A549 (cell line): ENCODE data around the gene ICA1L.

ENCODE experiments used
- CBX2 ChIP-seq: fragments of 200-600 bp; sonication (generic); IDR thresholded peaks from 2 replicates; pipeline ENCODE4 v1.6.1; 2016; ENCODE audit warnings: low read depth, mild to moderate bottlenecking, borderline replicate concordance
- CEBPB ChIP-seq, 2 experiments: fragments of >200 bp in 1 of 2; sonication (Bioruptor Twin) in 1 of 2; formaldehyde crosslinking in 1 of 2; IDR thresholded peaks; 2 replicates each; pipeline ENCODE4 v1.6.1; 2012 to 2016
- CTCF ChIP-seq: fragments of >200 bp; sonication (Bioruptor Twin); formaldehyde crosslinking; IDR thresholded peaks from 3 replicates; pipeline ENCODE4 v1.5.1; 2016
- EHMT2 ChIP-seq: fragments of 200-600 bp; sonication (generic); IDR thresholded peaks from 2 replicates; pipeline ENCODE4 v1.6.1; 2016; ENCODE audit warnings: antibody characterized with exemption, low read depth, mild to moderate bottlenecking, moderate library complexity
- ELK1 ChIP-seq: fragments of 150-350 bp; IDR thresholded peaks from 2 replicates; pipeline ENCODE4 v1.6.1; 2014; ENCODE audit warnings: low read depth, mild to moderate bottlenecking, low read length
- EP300 ChIP-seq, 2 experiments: fragments of >200 bp; sonication (Bioruptor Twin); formaldehyde crosslinking; IDR thresholded peaks; 2 replicates in 1 of 2; 3 replicates in 1 of 2; pipeline ENCODE4 v1.6.1; 2016 to 2017
- ESRRA ChIP-seq: fragments of 150-350 bp; IDR thresholded peaks from 2 replicates; pipeline ENCODE4 v1.6.1; 2014; ENCODE audit warnings: mild to moderate bottlenecking, low read length, borderline replicate concordance
- JUNB ChIP-seq: fragments of >200 bp; sonication (Bioruptor Twin); formaldehyde crosslinking; IDR thresholded peaks from 2 replicates; pipeline ENCODE4 v1.6.1; 2016
- NFE2L2 ChIP-seq: fragments of 150-350 bp; conservative IDR thresholded peaks from 2 replicates; pipeline ENCODE4 v1.6.1; 2014; ENCODE audit warnings: low read length
- POLR2A ChIP-seq: IDR thresholded peaks from 2 replicates; pipeline ENCODE4 v1.6.1; 2012; ENCODE audit warnings: mild to moderate bottlenecking, low read length
- USF2 ChIP-seq: fragments of 450-650 bp; IDR thresholded peaks from 2 replicates; pipeline ENCODE4 v1.6.1; 2014; ENCODE audit warnings: antibody characterized with exemption
- TF ChIP-seq, protein P1 (sequence below): IDR thresholded peaks from 2 replicates; pipeline ENCODE4 v1.6.1; 2012

GRCh38 chr2:202760848-202761247 lies 110.7 kb downstream of the ICA1L start:
- TF ChIP-seq CEBPB (IDR thresholded peaks at IDR 0.05) (no peak), POLR2A (no peak), EHMT2 (no peak), CTCF (no peak), CBX2 (no peak), EP300 (IDR thresholded peaks at IDR 0.05) (no peak), ELK1 (no peak), USF2 (no peak), NFE2L2 (no peak), ESRRA (no peak), JUNB (no peak)
- TF ChIP-seq, protein P1, sequence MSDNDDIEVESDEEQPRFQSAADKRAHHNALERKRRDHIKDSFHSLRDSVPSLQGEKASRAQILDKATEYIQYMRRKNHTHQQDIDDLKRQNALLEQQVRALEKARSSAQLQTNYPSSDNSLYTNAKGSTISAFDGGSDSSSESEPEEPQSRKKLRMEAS: no peak
